HepG2 (cell line): Measurements from ENCODE around the gene RCCD1. TPM values are rescaled to one million over a fixed set of nuclear protein-coding genes. Genes with fewer than 3 reads are reported as not detected.
A peak's percentile ranks its signal among the peaks of the same experiment; 100 is the strongest.

ENCODE experiments used
- ATAC-seq: fragments of 200-7000 bp; cut with Tn5 transposase; 3 replicates; pipeline ENCODE4 v1.9.1; 2020; ENCODE audit warnings: mild to moderate bottlenecking, moderate library complexity
- BruUV-seq: library from RNA; stranded (reverse); fragments of 400-500 nt; replicated peaks from 2 replicates; lab custom pipeline; 2021; lab: Mats Ljungman, UMichigan
- CTCF ChIA-PET: fragments of 300-600 bp; formaldehyde crosslinking; extraction: SDS; loops from one replicate; lab custom pipeline; 2021; ENCODE audit warnings: low total read pairs, inconsistent platforms, low intra/inter-chr PET ratio; lab: Yijun Ruan, JAX
- POLR2A ChIA-PET: fragments of 350-600 bp; sonication (Branson Sonifier 250); formaldehyde crosslinking; loops from one replicate; lab custom pipeline; 2020; ENCODE audit warnings: antibody characterized with exemption, inconsistent platforms; lab: Yijun Ruan, JAX
- DNase-seq: peaks from one replicate; pipeline ENCODE4 v3.0.0-alpha.2; 2015; ENCODE audit warnings: low spot score
- FAIRE-seq: peaks from 3 replicates; lab custom pipeline; 2011; peaks lifted over from hg19 to GRCh38; lab: Jason Lieb, UNC
- H2AFZ ChIP-seq: one replicate; pipeline ENCODE4 v1.6.1; 2011; ENCODE audit warnings: low read length, inconsistent platforms
- H3K27ac ChIP-seq: fragments of 300-600 bp; 3 replicates; pipeline ENCODE4 v1.8.0; 2011; ENCODE audit warnings: mixed run types, mild to moderate bottlenecking, mixed read lengths, low read length, inconsistent platforms; ENCODE audit not compliant: insufficient read depth; ENCODE audit errors: extremely low read length
- H3K27me3 ChIP-seq, 2 experiments: fragments of 200-600 bp in 1 of 2; 2 replicates in 1 of 2; 3 replicates in 1 of 2; pipeline versions ENCODE4 v1.6.0 to v1.8.0; 2011; ENCODE audit warnings: low read length in 2 of 2, mild to moderate bottlenecking in 2 of 2, moderate library complexity in 2 of 2, inconsistent platforms in 1 of 2; ENCODE audit not compliant: insufficient read depth in 2 of 2, control insufficient read depth in 1 of 2
- H3K36me3 ChIP-seq, 2 experiments: fragments of 200-600 bp in 1 of 2; replicated peaks in 1 of 2; 2 replicates in 1 of 2; 3 replicates in 1 of 2; pipeline versions ENCODE4 v1.5.1 to v1.8.0; 2011; ENCODE audit warnings: low read length in 2 of 2, inconsistent platforms in 1 of 2; ENCODE audit not compliant: insufficient read depth in 2 of 2, control insufficient read depth in 1 of 2
- H3K4me1 ChIP-seq: 2 replicates; pipeline ENCODE4 v1.5.1; 2012; ENCODE audit warnings: low read length, inconsistent platforms; ENCODE audit not compliant: insufficient read depth
- H3K4me2 ChIP-seq: 2 replicates; pipeline ENCODE4 v1.6.0; 2011; ENCODE audit warnings: low read depth, low read length, inconsistent platforms
- H3K4me3 ChIP-seq, 3 experiments: fragments of 200-600 bp in 1 of 3; sonication (generic), shearing (Covaris generic) in 1 of 3; replicated peaks in 1 of 3; 2 replicates each; pipeline ENCODE4 v1.5.1; 2011 to 2016; ENCODE audit warnings: low read length in 3 of 3, inconsistent platforms in 2 of 3, low read depth in 2 of 3, mild to moderate bottlenecking in 2 of 3, control low read depth in 1 of 3, mixed read lengths in 1 of 3; ENCODE audit not compliant: insufficient read depth in 1 of 3
- H3K79me2 ChIP-seq: one replicate; pipeline ENCODE4 v1.6.1; 2011; ENCODE audit warnings: low read length, inconsistent platforms; ENCODE audit not compliant: insufficient read depth
- H3K9ac ChIP-seq: 2 replicates; pipeline ENCODE4 v1.6.0; 2011; ENCODE audit warnings: mild to moderate bottlenecking, low read depth, low read length, inconsistent platforms; ENCODE audit not compliant: insufficient read depth
- H3K9me3 ChIP-seq: 2 replicates; pipeline ENCODE4 v1.5.1; 2012; ENCODE audit warnings: mild to moderate bottlenecking, low read length
- H4K20me1 ChIP-seq: 2 replicates; pipeline ENCODE4 v1.6.0; 2011; ENCODE audit warnings: inconsistent platforms, mild to moderate bottlenecking, low read length, moderate library complexity; ENCODE audit not compliant: insufficient read depth
- BHLHE40 ChIP-seq: IDR thresholded peaks from 2 replicates; pipeline ENCODE4 v1.6.1; 2011; ENCODE audit warnings: low read length, improper control_type of control experiment
- EEA1 ChIP-seq: sonication (generic); formaldehyde crosslinking; IDR thresholded peaks from 2 replicates; pipeline ENCODE4 v1.5.1; 2020; ENCODE audit warnings: mild to moderate bottlenecking, missing genetic modification reagents, borderline replicate concordance
- RFX3 ChIP-seq: IDR thresholded peaks from 2 replicates; pipeline ENCODE4 v1.6.1; 2016; ENCODE audit warnings: missing biosample characterization, missing genetic modification reagents
- SCMH1 ChIP-seq: sonication (generic); formaldehyde crosslinking; IDR thresholded peaks from 2 replicates; pipeline ENCODE4 v1.9.0; 2021; ENCODE audit warnings: missing genetic modification reagents, mild to moderate bottlenecking, borderline replicate concordance
- ZFP62 ChIP-seq: sonication (generic); formaldehyde crosslinking; IDR thresholded peaks from 2 replicates; pipeline ENCODE4 v1.4.0; 2020; ENCODE audit warnings: missing genetic modification reagents
- ZNF20 ChIP-seq: sonication (generic); formaldehyde crosslinking; IDR thresholded peaks from 2 replicates; pipeline ENCODE4 v1.4.0; 2020; ENCODE audit warnings: mild to moderate bottlenecking, moderate library complexity, missing genetic modification reagents
- ZNF235 ChIP-seq: sonication (generic); formaldehyde crosslinking; IDR thresholded peaks from 2 replicates; pipeline ENCODE4 v1.8.1; 2023; ENCODE audit warnings: mild to moderate bottlenecking, missing genetic modification reagents, borderline replicate concordance
- ZNF329 ChIP-seq: sonication (generic); formaldehyde crosslinking; IDR thresholded peaks from 2 replicates; pipeline ENCODE4 v1.9.0; 2021; ENCODE audit warnings: low read depth, mild to moderate bottlenecking, missing genetic modification reagents
- ZNF549 ChIP-seq: sonication (generic); formaldehyde crosslinking; IDR thresholded peaks from 2 replicates; pipeline ENCODE4 v1.5.0; 2020; ENCODE audit warnings: missing genetic modification reagents
- ZNF780A ChIP-seq: sonication (generic); formaldehyde crosslinking; IDR thresholded peaks from 2 replicates; pipeline ENCODE4 v1.8.0; 2022; ENCODE audit warnings: mild to moderate bottlenecking, missing genetic modification reagents, moderate library complexity
- ZZZ3 ChIP-seq: sonication (generic); formaldehyde crosslinking; IDR thresholded peaks from 2 replicates; pipeline ENCODE4 v1.4.0; 2020; ENCODE audit warnings: missing genetic modification reagents, mild to moderate bottlenecking, borderline replicate concordance
- WGBS: methylation state at CpG from one replicate; pipeline ENCODE4 v1.1.6; 2017; ENCODE audit warnings: low lambda C conversion rate; 5-methylcytosine and 5-hydroxymethylcytosine counted together
- in situ Hi-C: cut with HindIII; loops from 2 replicates; pipeline ENCODE4 v1.10.0; 2017; ENCODE audit warnings: low pct_unique_long_range_greater_than_20kb; ENCODE audit not compliant: extremely low pct_ligation_motif_present
- intact Hi-C: fragments of 100-400 bp; cut with micrococcal nuclease; formaldehyde crosslinking; loops from one replicate; pipeline ENCODE4 v1.10.0; 2022; ENCODE audit not compliant: unreplicated experiment
- polyA plus RNA-seq, 8 experiments: library from polyadenylated mRNA; depleted of rRNA in 3 of 8; stranded (reverse) in 7 of 8; unstranded in 1 of 8; fragments of >200 nt; fragmentation: Illumina TruSeq in 4 of 8; extraction: Trizol in 4 of 8; gene quantifications; 2 replicates each; pipeline versions ENCODE4 v1.2.1 to v1.2.3, GENCODE V29; 2011 to 2016; ENCODE audit warnings: low read depth in 4 of 8, missing spikeins in 1 of 8, mixed read lengths in 1 of 8; ENCODE audit not compliant: insufficient read depth in 1 of 8
- total RNA-seq, 5 experiments: library from RNA; depleted of rRNA; stranded (reverse); fragments of >200 nt; fragmentation: Illumina TruSeq; extraction: Trizol; gene quantifications; 2 replicates each; pipeline ENCODE4 v1.2.3, GENCODE V29; 2016; ENCODE audit warnings: low read depth in 1 of 5
- TF ChIP-seq, protein P1 (sequence below): sonication (generic); formaldehyde crosslinking; IDR thresholded peaks from 2 replicates; pipeline ENCODE4 v1.4.0; 2020; ENCODE audit warnings: low read depth, mild to moderate bottlenecking, missing genetic modification reagents
- TF ChIP-seq, protein P2 (sequence below): sonication (generic); formaldehyde crosslinking; conservative IDR thresholded peaks from 2 replicates; pipeline ENCODE4 v1.8.0; 2022; ENCODE audit warnings: mild to moderate bottlenecking, moderate library complexity, missing genetic modification reagents
- TF ChIP-seq, protein P3 (sequence below): sonication (generic); formaldehyde crosslinking; conservative IDR thresholded peaks from 2 replicates; pipeline ENCODE4 v1.4.0; 2020; ENCODE audit warnings: mild to moderate bottlenecking, missing genetic modification reagents, moderate library complexity

The RCCD1 gene
- total and polyA plus RNA-seq, 2 of the 13 experiments (the other 11 are each of a cell fraction or from before 2014, with no cell fraction given): 14.1 to 15.1 TPM

DNA sequence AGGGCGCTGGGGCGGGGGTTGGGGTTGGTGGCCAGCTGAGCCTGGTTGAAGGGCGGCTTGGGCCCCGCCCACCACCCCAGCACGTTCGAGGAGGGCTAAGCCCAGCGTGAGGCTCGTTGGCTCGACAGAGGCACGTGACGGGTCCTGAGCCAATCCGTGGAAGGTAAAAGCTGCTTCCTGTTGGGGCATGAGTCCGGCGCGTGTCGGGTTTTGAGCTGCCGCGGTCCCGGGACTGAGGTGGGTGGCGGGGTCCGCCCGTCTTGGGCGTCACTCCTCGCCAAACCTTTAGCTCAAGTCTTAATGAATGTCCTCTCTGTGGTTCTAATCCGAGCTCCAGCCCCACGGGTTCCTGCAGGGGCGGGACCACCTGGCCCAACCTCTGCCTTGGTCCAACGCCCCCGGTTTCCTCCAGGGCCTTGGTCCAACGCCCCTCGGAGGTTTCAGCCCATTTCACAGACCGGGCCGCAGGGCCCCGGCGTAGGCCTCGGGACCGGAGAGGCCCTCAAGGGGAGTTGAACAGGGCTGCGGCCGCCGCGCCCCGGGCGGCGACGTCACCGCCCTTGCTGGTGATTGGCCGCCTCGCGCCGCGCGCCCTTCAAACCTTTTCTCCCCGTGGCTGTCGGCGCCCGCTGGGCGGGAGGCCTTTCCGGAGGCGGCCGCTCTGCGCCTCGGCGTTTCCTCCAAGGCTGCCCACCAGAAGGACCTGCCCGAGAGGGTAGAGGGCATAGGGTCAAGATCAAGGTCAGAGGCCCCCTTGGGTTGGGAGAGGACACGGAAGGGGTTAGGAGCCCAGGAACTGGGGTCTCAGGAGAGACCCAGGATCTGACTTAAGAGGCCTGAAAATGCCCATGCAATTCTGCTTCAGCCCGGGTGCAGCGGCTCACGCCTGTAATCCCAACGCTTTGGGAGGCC lies at the start of gene RCCD1 (continued):
- TF ChIP-seq, protein P1, sequence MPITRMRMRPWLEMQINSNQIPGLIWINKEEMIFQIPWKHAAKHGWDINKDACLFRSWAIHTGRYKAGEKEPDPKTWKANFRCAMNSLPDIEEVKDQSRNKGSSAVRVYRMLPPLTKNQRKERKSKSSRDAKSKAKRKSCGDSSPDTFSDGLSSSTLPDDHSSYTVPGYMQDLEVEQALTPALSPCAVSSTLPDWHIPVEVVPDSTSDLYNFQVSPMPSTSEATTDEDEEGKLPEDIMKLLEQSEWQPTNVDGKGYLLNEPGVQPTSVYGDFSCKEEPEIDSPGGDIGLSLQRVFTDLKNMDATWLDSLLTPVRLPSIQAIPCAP (CRISPR knock-in tag): no peak
- TF ChIP-seq ZNF549 (CRISPR knock-in tag): 0 out of 2 replicates have a peak, but pooled peaks have one; percentile 35
- TF ChIP-seq ZNF20: no peak
- TF ChIP-seq BHLHE40: peak; percentile 96
- no peak for TF ChIP-seq ZFP62

DNA sequence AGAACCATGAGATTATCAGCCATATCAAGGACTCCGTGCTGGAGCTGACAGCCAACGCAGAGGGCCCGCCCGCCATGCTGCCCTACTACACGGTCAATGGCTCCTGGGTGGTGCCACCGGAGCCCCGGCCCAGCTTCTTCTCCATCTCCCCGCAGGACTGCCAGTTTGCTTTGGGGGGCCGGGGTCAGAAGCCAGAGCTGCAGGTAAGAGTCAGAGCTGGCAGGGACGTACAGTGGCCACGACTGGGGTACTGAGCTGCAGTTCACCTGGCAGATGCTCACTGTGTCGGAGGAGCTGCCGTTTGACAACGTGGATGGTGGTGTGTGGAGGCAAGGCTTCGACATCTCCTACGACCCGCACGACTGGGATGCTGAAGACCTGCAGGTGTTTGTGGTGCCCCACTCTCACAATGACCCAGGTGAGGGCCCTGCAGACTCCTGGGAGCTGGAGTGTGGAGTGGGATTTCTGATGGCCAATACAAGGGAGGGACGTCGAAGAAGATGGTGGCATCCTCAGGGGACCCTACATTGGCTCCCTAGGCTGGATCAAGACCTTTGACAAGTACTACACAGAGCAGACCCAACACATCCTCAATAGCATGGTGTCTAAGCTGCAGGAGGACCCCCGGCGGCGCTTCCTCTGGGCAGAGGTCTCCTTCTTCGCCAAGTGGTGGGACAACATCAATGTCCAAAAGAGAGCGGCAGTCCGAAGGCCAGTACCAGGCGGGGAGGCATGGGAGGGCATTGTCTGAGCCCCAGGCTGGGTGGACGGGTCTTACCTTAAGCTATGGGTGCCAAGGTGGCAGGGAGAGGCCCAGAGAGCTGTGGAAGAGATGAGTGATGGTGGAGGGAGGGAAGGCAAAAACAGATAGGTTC lies 49.1 kb upstream of the RCCD1 start:
- H3K36me3 ChIP-seq: peaks cover 9 to 42% of the 10 kb centered on the region in 2 experiments
- intact Hi-C loops (no loop called here), in situ Hi-C loops (no loop called here)
- FAIRE-seq: no peak
- no peak overlapping the region for H3K4me3 ChIP-seq
- no peak overlapping the region for H3K9ac ChIP-seq
- H2AFZ ChIP-seq: no peak overlapping the region
- H3K79me2 ChIP-seq: no peaks in the 10 kb centered on the region
- H3K27me3 ChIP-seq: peaks cover 0 to 1% of the 10 kb centered on the region in 2 experiments; a peak in 1 of 5 replicates
- H3K27ac ChIP-seq: no peak overlapping the region
- H4K20me1 ChIP-seq: no peaks in the 10 kb centered on the region
- no TSS peak for BruUV-seq
- H3K9me3 ChIP-seq: no peaks in the 10 kb centered on the region
- 99% methylated on average over 16 of the region's 28 CpGs for WGBS
- ATAC-seq: no peak
- no peak overlapping the region for H3K4me2 ChIP-seq
- ChIA-PET CTCF (no interaction called here), POLR2A (interaction anchor here (4.0 kb wide), 1 partner anchor 26 kb away, joined by 45 read pairs; the partner anchor contains the start of gene HDDC3)
- DNase-seq: no peak
- H3K4me1 ChIP-seq: peaks cover 20% of the 10 kb centered on the region
- TF ChIP-seq RFX3 (CRISPR knock-in tag): no peak
- TF ChIP-seq ZNF235 (CRISPR knock-in tag): no peak
- TF ChIP-seq, protein P2, sequence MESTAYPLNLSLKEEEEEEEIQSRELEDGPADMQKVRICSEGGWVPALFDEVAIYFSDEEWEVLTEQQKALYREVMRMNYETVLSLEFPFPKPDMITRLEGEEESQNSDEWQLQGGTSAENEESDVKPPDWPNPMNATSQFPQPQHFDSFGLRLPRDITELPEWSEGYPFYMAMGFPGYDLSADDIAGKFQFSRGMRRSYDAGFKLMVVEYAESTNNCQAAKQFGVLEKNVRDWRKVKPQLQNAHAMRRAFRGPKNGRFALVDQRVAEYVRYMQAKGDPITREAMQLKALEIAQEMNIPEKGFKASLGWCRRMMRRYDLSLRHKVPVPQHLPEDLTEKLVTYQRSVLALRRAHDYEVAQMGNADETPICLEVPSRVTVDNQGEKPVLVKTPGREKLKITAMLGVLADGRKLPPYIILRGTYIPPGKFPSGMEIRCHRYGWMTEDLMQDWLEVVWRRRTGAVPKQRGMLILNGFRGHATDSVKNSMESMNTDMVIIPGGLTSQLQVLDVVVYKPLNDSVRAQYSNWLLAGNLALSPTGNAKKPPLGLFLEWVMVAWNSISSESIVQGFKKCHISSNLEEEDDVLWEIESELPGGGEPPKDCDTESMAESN (CRISPR knock-in tag): no peak
- no peak for TF ChIP-seq ZNF780A
- no peak for TF ChIP-seq SCMH1 (CRISPR knock-in tag)
- no peak for TF ChIP-seq ZZZ3 (CRISPR knock-in tag)
- TF ChIP-seq, protein P3, sequence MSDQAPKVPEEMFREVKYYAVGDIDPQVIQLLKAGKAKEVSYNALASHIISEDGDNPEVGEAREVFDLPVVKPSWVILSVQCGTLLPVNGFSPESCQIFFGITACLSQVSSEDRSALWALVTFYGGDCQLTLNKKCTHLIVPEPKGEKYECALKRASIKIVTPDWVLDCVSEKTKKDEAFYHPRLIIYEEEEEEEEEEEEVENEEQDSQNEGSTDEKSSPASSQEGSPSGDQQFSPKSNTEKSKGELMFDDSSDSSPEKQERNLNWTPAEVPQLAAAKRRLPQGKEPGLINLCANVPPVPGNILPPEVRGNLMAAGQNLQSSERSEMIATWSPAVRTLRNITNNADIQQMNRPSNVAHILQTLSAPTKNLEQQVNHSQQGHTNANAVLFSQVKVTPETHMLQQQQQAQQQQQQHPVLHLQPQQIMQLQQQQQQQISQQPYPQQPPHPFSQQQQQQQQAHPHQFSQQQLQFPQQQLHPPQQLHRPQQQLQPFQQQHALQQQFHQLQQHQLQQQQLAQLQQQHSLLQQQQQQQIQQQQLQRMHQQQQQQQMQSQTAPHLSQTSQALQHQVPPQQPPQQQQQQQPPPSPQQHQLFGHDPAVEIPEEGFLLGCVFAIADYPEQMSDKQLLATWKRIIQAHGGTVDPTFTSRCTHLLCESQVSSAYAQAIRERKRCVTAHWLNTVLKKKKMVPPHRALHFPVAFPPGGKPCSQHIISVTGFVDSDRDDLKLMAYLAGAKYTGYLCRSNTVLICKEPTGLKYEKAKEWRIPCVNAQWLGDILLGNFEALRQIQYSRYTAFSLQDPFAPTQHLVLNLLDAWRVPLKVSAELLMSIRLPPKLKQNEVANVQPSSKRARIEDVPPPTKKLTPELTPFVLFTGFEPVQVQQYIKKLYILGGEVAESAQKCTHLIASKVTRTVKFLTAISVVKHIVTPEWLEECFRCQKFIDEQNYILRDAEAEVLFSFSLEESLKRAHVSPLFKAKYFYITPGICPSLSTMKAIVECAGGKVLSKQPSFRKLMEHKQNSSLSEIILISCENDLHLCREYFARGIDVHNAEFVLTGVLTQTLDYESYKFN (CRISPR knock-in tag): no peak
- no peak for TF ChIP-seq EEA1
- TF ChIP-seq ZNF329 (CRISPR knock-in tag): no peak
